Amygdala (tissue), 56 donors: ENCODE data around the gene PITX2.

Experiments used
- DNase-seq, 56 donors: peaks; one replicate each; lab custom pipeline; 2025; lab: John Stamatoyannopoulos, UW

Gene PITX2

DNA sequence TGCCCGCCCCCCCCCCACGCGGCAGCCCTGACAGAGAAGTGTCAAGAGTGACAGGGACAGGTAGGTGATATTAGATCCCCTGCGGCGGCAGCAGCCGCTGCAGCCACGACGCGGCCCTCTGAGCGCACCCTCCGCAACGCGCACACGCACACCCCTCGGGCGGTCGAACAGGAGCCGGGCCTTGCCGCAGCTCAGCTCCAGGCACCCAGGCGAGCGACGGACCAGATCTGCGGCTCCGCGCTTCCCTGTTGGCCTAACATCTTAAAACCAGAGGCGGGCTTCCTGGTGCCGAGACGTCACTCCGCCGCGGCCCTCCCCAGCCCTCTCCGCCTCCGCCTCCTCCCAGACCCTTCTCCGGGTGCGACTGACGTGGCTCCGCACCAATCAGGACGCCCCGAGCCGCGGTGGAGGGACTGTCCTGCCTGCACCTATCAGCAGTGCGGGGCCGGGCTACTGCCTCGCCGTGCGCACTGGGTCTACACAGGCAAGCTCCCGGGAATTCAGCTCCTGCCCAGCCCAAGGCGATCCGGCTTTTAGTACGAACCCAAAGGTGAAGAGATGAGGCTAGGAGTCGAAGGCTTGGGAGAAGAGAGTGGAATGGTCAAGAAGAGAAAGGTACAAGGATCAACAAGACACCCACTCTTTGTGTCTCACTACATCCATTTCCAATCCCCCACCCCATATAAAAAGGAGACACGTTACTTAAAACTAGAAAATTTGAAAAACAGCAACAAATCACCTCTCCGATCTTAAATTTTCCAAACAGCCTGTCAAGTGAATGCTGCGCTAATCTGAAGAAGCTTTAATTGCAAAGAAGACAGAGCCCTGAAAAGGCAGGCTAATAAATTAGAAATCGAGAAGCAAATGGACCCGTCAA is at the start of gene PITX2:
Gene PITX2 (minus strand): TSS at position 237 of the 877 bp plus-strand sequence. CDS start 617 bp downstream, outside the sequence.
- no peak for DNase-seq

DNA sequence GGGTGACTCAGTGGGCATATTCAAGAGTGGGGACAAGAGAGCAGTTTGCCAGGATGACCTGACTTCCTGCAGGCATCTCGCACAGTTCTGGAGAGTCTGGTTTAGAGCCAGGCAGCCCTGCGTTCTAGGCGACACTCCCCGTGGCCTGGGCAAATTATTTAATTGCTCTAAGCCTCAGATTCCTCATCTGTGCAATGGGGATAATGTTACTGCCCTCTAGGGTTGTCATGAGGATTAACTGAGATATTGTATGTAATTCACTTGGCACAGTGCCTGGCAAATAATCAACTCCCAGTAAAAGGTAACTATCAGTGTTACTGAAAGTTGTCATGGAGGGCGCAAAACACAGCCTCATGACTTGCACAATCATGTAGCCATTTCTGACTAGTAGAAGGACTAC is 48.8 kb upstream of the PITX2 start:
- DNase-seq: no peak

DNA sequence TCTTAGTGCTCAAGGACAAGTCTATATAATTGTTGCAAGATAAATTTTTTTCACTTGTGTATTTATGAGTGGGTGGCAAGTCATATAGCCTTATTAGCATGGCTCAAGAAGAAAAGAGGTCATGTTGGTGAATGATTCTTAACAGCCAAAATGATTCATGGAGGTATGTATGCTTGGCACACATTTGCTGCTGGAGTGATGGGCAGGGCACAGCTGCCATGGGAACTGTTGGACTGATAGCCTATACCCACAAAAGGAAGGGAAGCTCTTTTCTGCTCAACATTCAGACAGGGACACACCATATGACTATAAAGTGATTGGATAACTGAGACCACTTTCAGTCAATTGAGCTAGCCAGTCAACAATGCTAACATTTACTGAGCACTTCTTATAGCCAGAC is 46.8 kb upstream of the PITX2 start:
- no peak for DNase-seq

DNA sequence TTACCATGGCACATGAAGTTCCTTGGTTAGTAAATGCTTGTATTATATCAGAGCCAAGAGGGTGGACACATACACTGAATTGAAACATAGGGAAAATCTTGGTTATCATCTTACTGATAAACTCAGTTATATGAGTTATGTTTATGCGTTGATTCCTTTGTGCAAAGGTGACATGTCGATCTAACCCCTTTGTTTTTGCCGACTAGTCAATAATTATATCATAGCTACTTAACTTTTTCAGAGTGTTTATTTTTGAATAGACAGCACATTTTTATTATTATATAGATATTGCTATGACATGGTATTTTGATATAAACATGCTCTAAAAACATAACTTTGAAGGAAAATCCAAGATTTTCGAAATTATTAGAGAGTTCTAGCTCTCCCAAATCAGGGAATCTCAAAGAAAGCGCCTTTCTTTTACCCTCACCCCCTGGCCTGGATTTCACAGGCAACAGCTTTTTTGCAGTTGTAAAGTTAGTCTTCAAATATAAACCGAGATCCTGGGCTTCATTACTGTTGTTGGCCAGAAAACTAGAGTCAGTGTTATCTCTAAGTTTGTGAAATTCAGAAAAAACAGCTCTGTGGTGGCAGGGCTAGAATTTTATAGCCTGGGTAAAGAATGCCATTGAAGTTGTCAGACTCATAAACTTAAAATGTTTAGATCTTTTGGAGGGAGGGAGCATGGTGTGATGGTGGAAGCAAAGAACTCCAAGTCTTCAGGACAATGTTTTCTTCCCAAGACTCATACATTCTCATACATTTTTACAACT is 45.8 kb upstream of the PITX2 start:
- DNase-seq: no peak

DNA sequence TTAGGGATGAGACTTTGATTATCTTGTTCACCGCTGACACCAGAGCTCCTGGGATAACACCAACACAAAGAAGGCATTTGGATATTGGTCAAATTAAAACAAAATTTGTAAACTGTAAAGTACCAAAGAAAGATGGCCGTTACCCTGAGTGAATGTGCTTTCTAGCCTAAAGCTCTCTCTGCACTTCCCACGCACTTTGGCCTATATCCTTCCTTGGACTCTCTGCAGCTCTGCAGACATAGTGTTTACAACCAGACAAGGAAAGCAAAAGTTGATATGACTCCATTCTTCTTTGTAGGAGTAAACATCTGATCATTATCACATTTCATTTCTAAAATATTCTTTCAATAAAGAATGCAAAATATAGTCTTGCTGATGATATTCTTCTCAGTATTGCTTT is 44.8 kb upstream of the PITX2 start:
- no peak for DNase-seq

DNA sequence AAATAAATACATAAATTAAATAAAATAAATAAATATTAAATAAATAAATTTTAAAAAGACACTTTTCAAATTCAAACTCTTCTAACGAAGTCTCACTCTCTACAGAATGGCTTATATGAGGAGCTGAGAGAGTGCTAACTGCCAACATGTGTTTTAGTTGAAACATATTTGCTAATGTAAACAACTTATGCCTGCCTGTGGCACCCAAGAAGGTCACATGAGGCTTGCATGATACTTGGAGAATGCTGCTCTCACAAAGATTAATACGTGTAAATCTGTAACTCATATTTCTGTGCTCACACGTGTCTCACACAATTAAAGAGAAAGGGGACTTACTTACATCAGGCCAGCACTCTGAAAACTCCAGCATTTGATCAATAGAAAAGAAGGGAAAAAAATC is 43.2 kb upstream of the PITX2 start:
- no peak for DNase-seq

DNA sequence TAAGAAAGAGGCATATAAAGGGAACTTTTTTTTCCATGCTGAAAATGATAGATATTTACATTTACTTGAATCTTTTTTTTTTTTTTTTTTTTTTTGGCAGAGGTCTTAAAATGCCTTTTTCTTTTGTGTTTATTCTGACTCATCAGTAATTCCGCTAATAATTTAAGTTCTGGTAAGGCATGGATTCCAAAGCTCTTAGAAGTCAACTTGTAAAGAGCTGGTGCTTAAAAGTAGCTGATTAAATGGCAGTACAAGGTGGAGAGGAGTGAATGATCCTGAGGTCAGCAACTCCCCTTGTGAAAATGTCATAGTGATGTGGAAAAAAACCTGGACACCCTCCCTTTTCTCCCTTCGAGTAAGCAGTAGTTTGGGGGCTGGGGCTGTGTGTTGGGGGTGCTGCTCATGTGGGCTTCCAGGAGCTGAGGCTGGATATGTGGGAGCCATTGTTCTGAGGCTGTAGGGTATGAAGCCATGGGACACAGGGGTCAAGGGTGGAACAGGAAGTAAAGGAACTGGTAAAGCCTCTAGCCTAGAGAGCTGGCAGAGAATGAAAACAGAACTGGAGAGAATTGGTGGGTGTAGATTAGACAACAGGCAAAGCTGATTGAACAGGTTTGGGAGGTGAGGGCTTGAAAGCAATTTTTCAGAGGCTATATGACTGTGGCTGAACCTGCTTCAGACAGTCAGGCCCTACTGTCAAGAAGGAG is 41.0 kb upstream of the PITX2 start:
- no peak for DNase-seq

DNA sequence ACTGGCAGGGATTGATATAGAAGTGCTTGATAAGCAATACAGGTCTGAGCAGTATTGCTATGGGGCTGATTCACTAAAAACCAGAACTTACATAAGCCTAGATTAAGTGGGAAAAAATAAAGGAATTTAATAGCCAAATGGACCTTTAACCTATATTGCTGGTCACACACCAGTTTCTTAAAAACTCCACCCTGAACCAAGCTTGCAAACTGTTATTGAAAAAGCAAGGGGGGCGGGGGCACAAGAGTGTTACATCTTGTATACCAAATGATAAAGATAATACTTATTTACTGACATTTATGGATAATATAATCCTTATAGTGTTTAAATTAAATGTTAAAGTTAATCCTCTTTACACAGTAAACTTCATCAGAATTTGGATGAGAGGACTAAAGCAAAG is 40.3 kb upstream of the PITX2 start:
- DNase-seq: no peak

DNA sequence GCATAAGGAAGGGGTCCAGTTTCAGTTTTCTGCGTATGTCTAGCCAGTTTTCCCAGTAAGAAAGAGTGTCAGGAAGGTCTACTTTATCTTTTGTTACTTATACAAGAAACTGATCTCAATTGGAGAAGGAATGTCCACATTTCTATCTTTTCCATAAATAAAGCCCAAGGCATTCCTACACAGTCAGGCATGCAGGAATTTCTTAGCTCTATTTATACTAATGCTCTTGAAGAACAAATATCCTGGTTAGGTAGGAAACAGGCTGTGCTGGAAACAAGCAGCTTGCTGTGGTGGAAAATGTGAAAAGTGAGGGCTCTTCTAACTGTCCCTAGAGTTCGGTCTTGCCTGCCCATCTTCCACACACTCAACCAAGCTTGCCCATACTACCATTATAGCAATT is 37.9 kb upstream of the PITX2 start:
- no peak for DNase-seq

DNA sequence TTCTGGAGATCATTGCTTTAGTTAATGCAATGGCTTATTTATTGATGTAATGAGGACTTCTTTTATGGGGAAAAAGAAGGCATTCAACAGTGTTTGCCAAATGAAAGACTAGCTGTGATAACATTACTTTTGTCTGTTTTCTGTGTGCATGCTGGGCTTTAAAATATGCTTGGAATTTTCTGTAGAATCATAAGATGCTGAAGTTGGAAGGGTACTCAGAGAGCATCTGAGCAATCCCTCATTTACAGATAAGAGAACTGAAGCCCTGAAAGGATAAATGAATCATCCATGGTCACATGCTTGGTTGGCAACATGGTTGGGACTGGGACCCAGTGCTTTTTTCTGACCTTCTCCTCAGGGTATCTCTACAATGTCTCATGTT is 31.4 kb upstream of the PITX2 start:
- DNase-seq: no peak

DNA sequence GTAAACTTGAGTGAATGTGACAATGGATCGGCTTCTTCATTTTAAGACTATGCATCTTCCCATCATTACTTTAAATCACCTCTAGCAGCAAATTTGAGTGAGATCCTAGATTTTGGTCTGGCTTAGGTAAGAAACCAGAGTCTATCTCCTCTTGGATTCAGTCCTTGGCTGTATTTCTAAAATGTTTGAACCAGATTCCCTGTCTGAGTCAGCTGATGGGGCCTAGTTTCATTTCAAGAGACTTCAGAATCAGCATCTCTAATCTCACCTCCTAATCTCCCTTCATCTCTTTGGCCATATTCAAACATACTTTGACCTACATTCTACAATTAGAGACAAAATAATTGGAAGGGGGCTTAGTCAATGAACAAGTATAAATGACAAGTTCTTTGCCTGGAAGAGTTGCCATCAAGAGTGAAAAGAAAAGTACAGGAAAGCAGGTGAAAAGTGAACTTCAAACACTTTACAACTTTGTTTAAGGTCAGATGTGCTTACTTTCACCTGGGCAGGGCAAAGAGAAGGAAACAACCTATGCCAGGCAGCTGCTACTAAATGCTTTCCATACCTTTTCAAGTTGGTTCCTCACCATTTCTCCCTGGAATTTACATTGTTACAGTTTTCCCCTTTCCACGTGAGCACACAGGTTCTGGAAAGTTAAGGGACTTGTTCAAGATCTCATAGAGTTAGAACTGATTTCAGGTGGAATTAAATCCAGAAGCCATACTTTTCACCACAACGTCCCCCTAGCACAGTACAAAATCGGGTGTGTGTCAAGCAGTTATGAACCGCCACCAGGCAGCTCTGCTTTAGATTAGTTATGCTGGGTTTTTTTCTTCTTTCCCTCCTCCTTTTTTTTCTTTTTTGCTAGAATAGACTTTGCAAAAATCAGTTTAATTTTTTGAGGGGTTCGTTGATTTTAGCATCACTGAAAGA is 30.7 kb upstream of the PITX2 start:
- DNase-seq: no peak

DNA sequence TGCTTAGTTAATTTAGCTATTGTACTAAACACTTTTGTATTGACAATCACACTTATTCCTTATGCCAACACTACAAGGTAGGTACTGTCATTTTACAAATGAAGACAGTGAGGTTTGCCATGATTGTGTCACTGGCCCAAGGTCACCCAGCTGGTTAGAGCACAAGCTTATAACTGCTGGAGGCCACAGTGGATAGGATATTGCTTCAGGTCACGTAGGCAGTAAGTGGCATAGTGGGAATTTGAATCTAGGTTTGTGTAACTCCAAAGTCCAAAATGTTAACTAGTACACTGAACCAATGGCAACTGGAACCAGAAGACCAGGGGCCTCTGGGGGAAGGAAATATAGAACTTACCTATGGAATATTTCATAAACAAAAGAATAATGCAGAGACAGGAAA is 21.1 kb upstream of the PITX2 start:
- DNase-seq: no peak

DNA sequence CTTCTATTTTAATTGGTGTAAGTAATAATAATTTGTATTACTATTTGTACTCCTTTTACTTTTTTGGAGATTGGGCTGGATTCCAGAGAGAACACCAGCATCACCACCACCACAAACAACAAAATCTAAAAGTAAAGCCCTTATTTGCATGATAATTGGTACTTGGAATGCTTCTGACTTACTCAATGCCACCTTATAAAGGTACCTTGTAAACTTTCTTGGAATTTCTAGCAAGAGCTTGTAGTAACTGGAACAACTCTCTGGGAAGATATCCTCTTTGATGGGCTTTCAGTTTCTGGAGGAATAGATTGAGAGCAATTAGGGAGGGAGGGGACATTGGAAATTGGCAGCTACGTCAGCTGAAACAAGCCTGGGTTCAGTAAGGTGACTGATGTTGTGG is 20.2 kb upstream of the PITX2 start:
- no peak for DNase-seq

DNA sequence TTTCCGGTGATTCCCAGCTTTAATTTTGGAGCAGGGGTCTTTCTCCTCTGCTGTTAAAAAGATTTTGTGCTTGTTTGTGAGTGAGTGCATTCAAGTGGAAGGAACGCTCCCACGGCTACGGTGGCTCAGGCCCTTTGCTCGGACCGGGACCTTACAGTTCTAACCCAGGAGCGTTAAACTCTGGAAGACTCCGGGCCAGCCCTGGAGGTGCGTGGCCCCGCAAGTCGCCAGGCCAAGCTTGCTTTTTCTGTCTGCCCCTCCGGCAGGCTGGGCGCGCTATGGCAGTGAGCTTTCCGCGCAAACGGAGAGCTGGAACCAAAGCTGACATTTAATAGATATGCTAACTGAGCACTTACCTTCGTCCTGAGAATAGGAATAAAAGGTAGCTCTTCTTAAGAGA is 18.3 kb upstream of the PITX2 start:
- DNase-seq: no peak

DNA sequence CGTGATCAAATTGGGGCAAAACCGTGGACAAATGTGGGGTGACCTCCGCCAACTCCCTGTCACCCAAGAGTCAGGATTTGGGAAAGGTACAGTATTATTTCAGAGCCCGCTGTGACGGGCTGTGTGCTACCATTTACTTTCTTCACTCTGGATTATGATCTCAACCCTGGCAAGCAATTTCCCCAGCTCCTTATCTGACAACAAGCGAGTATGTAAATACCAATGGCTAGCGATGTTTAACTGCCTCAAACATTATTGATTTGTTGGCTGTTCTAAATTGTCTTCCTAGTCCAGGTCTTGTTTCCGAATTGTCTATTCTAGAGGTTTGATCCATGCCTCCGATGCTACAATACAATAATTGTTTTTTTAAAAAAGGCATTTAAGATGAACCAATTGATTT is 17.7 kb upstream of the PITX2 start:
- DNase-seq: no peak

DNA sequence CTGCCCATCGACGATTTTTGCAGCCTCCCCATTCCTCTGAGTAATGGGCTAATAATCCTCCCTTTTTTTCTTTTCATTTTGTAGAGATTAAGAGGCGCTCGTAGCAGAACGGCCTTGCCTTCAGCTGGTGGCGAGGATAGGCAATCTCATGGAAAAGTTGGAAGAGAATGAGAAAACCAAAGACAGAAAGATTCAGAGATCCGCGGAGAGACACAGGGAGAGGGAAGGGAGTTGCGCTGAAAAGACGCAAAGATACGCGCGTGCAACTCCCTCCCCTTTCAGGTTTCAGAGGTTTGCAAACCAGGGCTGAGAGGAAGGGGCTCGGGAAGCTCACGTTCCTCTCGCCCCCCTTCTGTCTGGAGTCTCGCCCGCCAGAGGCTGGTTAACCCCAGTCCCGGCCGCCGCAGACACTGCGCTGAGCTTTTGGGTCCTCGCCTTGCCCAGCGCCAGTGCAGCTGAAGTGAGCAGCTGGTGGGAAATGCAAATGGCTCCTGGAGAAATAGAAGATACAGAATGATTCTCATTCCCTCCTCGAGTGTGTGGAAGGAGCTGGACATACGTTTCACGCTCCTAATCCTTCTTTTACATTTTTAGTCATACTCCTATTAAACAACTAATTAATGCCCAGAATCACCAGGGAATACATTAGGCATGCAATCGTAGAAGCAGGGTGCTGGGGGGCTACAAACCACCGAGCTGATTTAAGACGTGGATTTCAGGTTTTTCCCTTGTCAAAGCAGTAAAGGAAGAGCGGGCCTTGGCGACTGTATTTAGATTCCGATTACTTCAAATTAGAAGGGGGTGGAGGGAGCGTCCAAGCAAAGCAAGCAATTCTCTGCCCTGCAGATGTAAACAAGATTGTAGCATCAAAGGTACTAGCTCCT is 16.6 kb upstream of the PITX2 start:
- no peak for DNase-seq

DNA sequence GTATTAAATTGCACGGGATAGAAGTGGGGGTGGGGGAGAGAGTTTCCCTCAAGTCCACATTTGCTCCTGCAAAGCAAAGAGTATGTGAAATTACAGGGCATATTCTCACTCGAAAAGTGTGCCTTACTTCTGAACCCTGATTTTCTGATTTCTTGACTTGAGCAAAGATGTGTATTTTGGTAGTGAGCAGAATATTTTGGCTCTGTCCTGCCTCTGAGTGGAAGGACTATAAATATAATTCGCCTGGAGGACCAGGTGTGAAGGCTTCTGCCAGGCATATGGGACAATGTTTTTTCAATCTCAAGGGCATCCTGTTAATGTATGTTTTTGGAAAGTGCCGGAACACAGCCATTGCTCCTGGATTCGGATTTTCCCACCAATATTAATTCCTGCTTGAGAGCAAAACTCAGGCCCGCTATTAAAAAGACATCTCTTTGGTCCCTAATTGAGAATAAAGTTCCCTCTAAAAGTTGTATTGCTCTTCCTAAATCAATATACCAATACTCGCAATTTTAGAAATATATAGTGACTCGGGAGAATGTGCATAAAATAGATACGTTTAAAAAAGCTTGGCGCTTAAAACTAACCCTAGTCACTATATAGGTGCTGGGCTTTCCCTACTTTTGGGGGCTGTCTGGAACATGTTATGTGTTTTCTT is 15.3 kb upstream of the PITX2 start:
- no peak for DNase-seq

DNA sequence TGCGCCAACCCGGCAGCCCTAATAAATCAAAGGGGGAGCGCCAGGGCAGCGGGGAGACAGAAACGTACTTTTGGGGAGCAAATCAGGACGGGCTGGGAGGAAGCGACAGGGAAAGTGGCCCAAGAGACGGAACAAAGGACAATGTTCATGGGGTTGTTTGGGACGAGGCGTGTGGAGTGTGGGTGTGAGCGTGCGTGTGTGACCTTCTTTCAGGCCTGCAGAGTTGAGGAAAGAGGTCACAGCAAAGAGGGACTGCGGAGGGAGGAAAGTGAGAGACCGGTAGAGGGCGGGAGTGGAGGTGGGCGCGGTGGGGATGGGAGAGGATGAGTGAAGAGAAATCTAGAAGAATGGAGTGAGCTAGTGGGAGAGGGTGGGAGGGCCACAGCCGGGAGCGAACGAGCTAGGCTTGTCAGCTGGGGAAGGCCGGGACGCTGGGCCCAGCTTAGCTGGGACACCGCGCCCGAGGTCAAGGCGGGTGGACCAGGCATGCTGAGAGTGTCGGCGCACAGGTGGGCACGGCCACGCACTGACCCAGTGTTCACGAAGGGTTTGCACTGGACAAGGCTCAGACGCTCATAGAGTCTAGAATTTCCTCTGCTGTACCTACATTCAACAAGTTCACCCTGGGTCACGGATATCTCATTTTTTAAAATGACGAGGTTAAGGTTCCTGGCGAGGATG is 14.7 kb upstream of the PITX2 start:
- DNase-seq: no peak
